Skeletal muscle satellite cell (primary cell): ENCODE measurements around the gene OSBPL6.

ENCODE experiments used
- H3K27me3 ChIP-seq: 2 replicates; pipeline ENCODE4 v1.7.0; 2013; ENCODE audit warnings: low read length; ENCODE audit not compliant: control insufficient read depth, insufficient read depth
- H3K36me3 ChIP-seq: 2 replicates; pipeline ENCODE4 v1.7.0; 2013; ENCODE audit warnings: mild to moderate bottlenecking, control low read depth, low read length; ENCODE audit not compliant: insufficient read depth
- H3K4me1 ChIP-seq: 2 replicates; pipeline ENCODE4 v1.7.0; 2013; ENCODE audit warnings: low read length; ENCODE audit not compliant: control insufficient read depth, insufficient read depth
- H3K4me2 ChIP-seq: 2 replicates; pipeline ENCODE4 v1.7.0; 2013; ENCODE audit warnings: mild to moderate bottlenecking, low read length
- H3K4me3 ChIP-seq: 2 replicates; pipeline ENCODE4 v1.7.0; 2013; ENCODE audit warnings: low read length
- H3K9ac ChIP-seq: 2 replicates; pipeline ENCODE4 v1.7.0; 2013; ENCODE audit warnings: mild to moderate bottlenecking, low read depth, low read length, moderate library complexity
- H3K9me3 ChIP-seq: replicated peaks from 2 replicates; pipeline ENCODE4 v1.7.0; 2013; ENCODE audit warnings: mild to moderate bottlenecking, control low read depth, low read length

Gene OSBPL6

GRCh38 chr2:178428396-178428806, 234.1 kb downstream of the OSBPL6 start:
- Histone ChIP-seq H3K36me3 (peaks cover 62% of the 10 kb centered on the region), H3K9ac (no peak overlapping the region), H3K27me3 (no peaks in the 10 kb centered on the region), H3K4me2 (no peak overlapping the region), H3K9me3 (no peaks in the 10 kb centered on the region), H3K4me3 (no peak overlapping the region), H3K4me1 (peaks cover 8% of the 10 kb centered on the region)

- Histone ChIP-seq H3K4me3 (no peak overlapping the region), H3K27me3 (no peaks in the 10 kb centered on the region), H3K4me2 (no peak overlapping the region), H3K9ac (no peak overlapping the region), H3K4me1 (peaks cover 8% of the 10 kb centered on the region), H3K9me3 (no peaks in the 10 kb centered on the region), H3K36me3 (peaks cover 70% of the 10 kb centered on the region)
Observed at GRCh38 chr2:178429336-178429735, 235.0 kb downstream of the OSBPL6 start.

- H3K4me3 ChIP-seq, result no peak overlapping the region
- no peaks in the 10 kb centered on the region for H3K27me3 ChIP-seq
- no peaks in the 10 kb centered on the region for H3K4me1 ChIP-seq
- peaks cover 65% of the 10 kb centered on the region for H3K36me3 ChIP-seq
- H3K9ac ChIP-seq, result no peak overlapping the region
- no peak overlapping the region for H3K4me2 ChIP-seq
- H3K9me3 ChIP-seq, result no peaks in the 10 kb centered on the region
Observed at GRCh38 chr2:178436662-178437061, 242.3 kb downstream of the OSBPL6 start.

GRCh38 chr2:178441426-178441825, 247.1 kb downstream of the OSBPL6 start:
- Histone ChIP-seq H3K4me2 (no peak overlapping the region), H3K4me1 (no peaks in the 10 kb centered on the region), H3K4me3 (no peak overlapping the region), H3K9me3 (no peaks in the 10 kb centered on the region), H3K9ac (no peak overlapping the region), H3K27me3 (no peaks in the 10 kb centered on the region), H3K36me3 (peaks cover 66% of the 10 kb centered on the region)

- peak overlapping the region; percentile 95 for H3K9ac ChIP-seq
- H3K36me3 ChIP-seq, result peaks cover 41% of the 10 kb centered on the region
- H3K4me3 ChIP-seq, result peak overlapping the region; percentile 97
- no peaks in the 10 kb centered on the region for H3K9me3 ChIP-seq
- H3K4me1 ChIP-seq, result peaks cover 18% of the 10 kb centered on the region
- H3K4me2 ChIP-seq, result peak overlapping the region; percentile 82
- no peaks in the 10 kb centered on the region for H3K27me3 ChIP-seq
Observed at GRCh38 chr2:178448968-178449661, 254.8 kb downstream of the OSBPL6 start.

- H3K4me3 ChIP-seq, result peak overlapping the region; percentile 97
Observed at GRCh38 chr2:178449700-178450523, 255.6 kb downstream of the OSBPL6 start.

GRCh38 chr2:178450524-178450773, 256.1 kb downstream of the OSBPL6 start:
- H3K4me3 ChIP-seq, result peak overlapping the region; percentile 97
- H3K27me3 ChIP-seq, result no peaks in the 10 kb centered on the region
- H3K9ac ChIP-seq, result peak overlapping the region; percentile 95
- peaks cover 28% of the 10 kb centered on the region for H3K36me3 ChIP-seq
- H3K9me3 ChIP-seq, result no peaks in the 10 kb centered on the region
- H3K4me1 ChIP-seq, result peaks cover 18% of the 10 kb centered on the region
- H3K4me2 ChIP-seq, result peak overlapping the region; percentile 82

More at GRCh38 chr2:178449700-178450523, 255.6 kb downstream of the OSBPL6 start:
- peaks cover 18% of the 10 kb centered on the region for H3K4me1 ChIP-seq
- H3K27me3 ChIP-seq, result no peaks in the 10 kb centered on the region
- H3K9me3 ChIP-seq, result no peaks in the 10 kb centered on the region
- peak overlapping the region; percentile 82 for H3K4me2 ChIP-seq
- H3K9ac ChIP-seq, result peak overlapping the region; percentile 95
- H3K36me3 ChIP-seq, result peaks cover 33% of the 10 kb centered on the region

GRCh38 chr2:178450774-178451525, 256.6 kb downstream of the OSBPL6 start, which contains the start of the genes PJVK and PRKRA:
Gene PJVK (plus strand): TSS chr2:178451378. CDS start chr2:178453410, 2,032 bp downstream.
Gene PRKRA (minus strand): TSS chr2:178451175. CDS start chr2:178451030, 145 bp downstream.
- H3K27me3 ChIP-seq, result no peaks in the 10 kb centered on the region
- H3K36me3 ChIP-seq, result peaks cover 25% of the 10 kb centered on the region
- H3K4me2 ChIP-seq, result peak within 1 kb of the TSS; percentile 87
- H3K4me1 ChIP-seq, result peaks cover 18% of the 10 kb centered on the region
- H3K9ac ChIP-seq, result peak within 1 kb of the TSS; percentile 95
- no peaks in the 10 kb centered on the region for H3K9me3 ChIP-seq
- peak within 1 kb of the TSS; percentile 97 for H3K4me3 ChIP-seq

- no peak overlapping the region for H3K9ac ChIP-seq
- H3K36me3 ChIP-seq, result peaks cover 16% of the 10 kb centered on the region
- H3K4me2 ChIP-seq, result no peak overlapping the region
- no peaks in the 10 kb centered on the region for H3K9me3 ChIP-seq
- no peak overlapping the region for H3K4me3 ChIP-seq
- peaks cover 18% of the 10 kb centered on the region for H3K4me1 ChIP-seq
- no peaks in the 10 kb centered on the region for H3K27me3 ChIP-seq
Observed at GRCh38 chr2:178452334-178452733, 258.0 kb downstream of the OSBPL6 start.
